GM12878 (cell line): Measurements from ENCODE around the gene ABCA9.

Source experiments
- CBX5 ChIP-seq: sonication (generic); IDR thresholded peaks from 2 replicates; pipeline ENCODE4 v1.6.1; 2016; ENCODE audit warnings: low read depth, moderate library complexity, mild to moderate bottlenecking, inconsistent platforms
- ELK1 ChIP-seq: IDR thresholded peaks from 2 replicates; pipeline ENCODE4 v1.6.1; 2012; ENCODE audit warnings: low read depth, low read length, improper control_type of control experiment
- EZH2 ChIP-seq: IDR thresholded peaks from 2 replicates; pipeline ENCODE4 v1.6.1; 2012; ENCODE audit warnings: low read depth, mild to moderate bottlenecking, control low read depth, inconsistent platforms, low read length, borderline replicate concordance; ENCODE audit not compliant: control insufficient read depth
- FOXM1 ChIP-seq: IDR thresholded peaks from 2 replicates; pipeline ENCODE4 v1.6.1; 2012; ENCODE audit warnings: low read depth, mild to moderate bottlenecking, inconsistent platforms, low read length, moderate library complexity
- HDAC6 ChIP-seq: fragments of 200-600 bp; sonication (generic); IDR thresholded peaks from one replicate; pipeline ENCODE4 v1.8.0; 2017; ENCODE audit warnings: antibody characterized with exemption; ENCODE audit not compliant: unreplicated experiment
- POLR2AphosphoS2 ChIP-seq: IDR thresholded peaks from 2 replicates; pipeline ENCODE4 v1.6.1; 2011; ENCODE audit warnings: low read depth, mild to moderate bottlenecking, low read length, improper control_type of control experiment, moderate library complexity
- TCF7 ChIP-seq: IDR thresholded peaks from 2 replicates; pipeline ENCODE4 v1.6.1; 2014; ENCODE audit warnings: antibody characterized with exemption, borderline replicate concordance

DNA sequence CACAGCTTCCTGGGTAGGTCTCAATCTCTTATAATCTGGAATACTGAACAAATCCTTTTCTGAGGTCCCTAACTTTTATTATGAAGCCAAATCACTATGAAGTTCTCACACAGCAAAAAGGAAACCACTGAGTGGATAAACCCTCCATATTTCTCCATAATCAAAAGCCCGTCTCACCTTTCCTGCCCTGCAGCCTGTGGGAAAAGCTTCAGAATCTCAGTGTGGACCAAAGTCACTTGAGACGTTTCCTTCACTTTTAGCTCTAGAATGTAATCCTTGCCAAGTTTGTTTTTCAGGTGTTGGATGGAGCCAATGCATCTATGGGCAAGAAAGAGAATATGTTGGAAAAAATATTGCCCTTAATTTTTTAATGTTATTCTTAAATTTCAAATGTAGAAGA lies 22.0 kb upstream of the ABCA9 start:
- TF ChIP-seq POLR2AphosphoS2 (no peak), FOXM1 (no peak), EZH2 (no peak), CBX5 (no peak), TCF7 (no peak), ELK1 (no peak), HDAC6 (no peak)
